GM21529 (cell line): ENCODE results near the gene DCK.
A peak's percentile ranks its signal among the peaks of the same experiment; 100 is the strongest.

Source experiments
- ATAC-seq: cut with Tn5 transposase; IDR thresholded peaks from one replicate; pipeline ENCODE4 v1.9.1; 2021; ENCODE audit not compliant: unreplicated experiment

DCK gene

GRCh38 chr4:70993181-70994068, at the start of gene DCK:
Gene DCK, plus strand, starts transcription at chr4:70993649. Its CDS starts 187 bp downstream, at chr4:70993836.
- ATAC-seq: peak; percentile 76

GRCh38 chr4:70945046-70945445, 48.4 kb upstream of the DCK start:
- no peak for ATAC-seq

- ATAC-seq: no peak
Measured at GRCh38 chr4:70945452-70946055, 47.9 kb upstream of the DCK start.

- no peak for ATAC-seq
Measured at GRCh38 chr4:70946939-70947338, 46.5 kb upstream of the DCK start.

GRCh38 chr4:70948665-70949260, 44.7 kb upstream of the DCK start:
- peak; percentile 50 for ATAC-seq

GRCh38 chr4:70954032-70954431, 39.4 kb upstream of the DCK start:
- no peak for ATAC-seq

- no peak for ATAC-seq
Measured at GRCh38 chr4:70956549-70957210, 36.8 kb upstream of the DCK start.

- ATAC-seq: no peak
Measured at GRCh38 chr4:70958681-70959080, 34.8 kb upstream of the DCK start.

- no peak for ATAC-seq
Measured at GRCh38 chr4:70969076-70969475, 24.4 kb upstream of the DCK start.

GRCh38 chr4:70976252-70976651, 17.2 kb upstream of the DCK start:
- no peak for ATAC-seq

- ATAC-seq: peak; percentile 86
Measured at GRCh38 chr4:70979445-70980008, 13.9 kb upstream of the DCK start.

GRCh38 chr4:70980196-70980595, 13.3 kb upstream of the DCK start:
- ATAC-seq: no peak

GRCh38 chr4:70984106-70984505, 9.3 kb upstream of the DCK start:
- no peak for ATAC-seq

- ATAC-seq: no peak
Measured at GRCh38 chr4:70984589-70984988, 8.9 kb upstream of the DCK start.

GRCh38 chr4:70991596-70991995, 1.9 kb upstream of the DCK start:
- ATAC-seq: no peak

GRCh38 chr4:70992391-70992881, 1.0 kb upstream of the DCK start:
- no peak for ATAC-seq

- no peak for ATAC-seq
Measured at GRCh38 chr4:70994069-70994366, 569 bp downstream of the DCK start.

GRCh38 chr4:70994387-70995099, 1.1 kb downstream of the DCK start:
- peak; percentile 43 for ATAC-seq

- no peak for ATAC-seq
Measured at GRCh38 chr4:70996018-70996360, 2.5 kb downstream of the DCK start.

GRCh38 chr4:70997036-70997435, 3.6 kb downstream of the DCK start:
- no peak for ATAC-seq

- ATAC-seq: no peak
Measured at GRCh38 chr4:70997546-70997945, 4.1 kb downstream of the DCK start.
